HFFc6 (cell line): Measurements from ENCODE around the gene ANKS1A. TPM values are rescaled to one million over a fixed set of nuclear protein-coding genes. Genes with fewer than 3 reads are reported as not detected.
"Not testable (repeated sequence)": the region's sequence is repeated elsewhere in the genome, so short reads cannot be mapped to it uniquely, and the experiment has no call there.

ENCODE experiments used
- DNase-seq: peaks from one replicate; pipeline ENCODE4 v3.0.0-alpha.2; 2018
- H3K27ac Mint-ChIP-seq: 2 replicates; pipeline ENCODE4 v1.8.0; 2020; ENCODE audit warnings: mild to moderate bottlenecking, mixed read lengths
- H3K27me3 Mint-ChIP-seq: 2 replicates; pipeline ENCODE4 v1.8.0; 2021; ENCODE audit warnings: mild to moderate bottlenecking, moderate library complexity, mixed read lengths; ENCODE audit not compliant: insufficient read depth
- H3K36me3 Mint-ChIP-seq: 2 replicates; pipeline ENCODE4 v1.8.0; 2021; ENCODE audit warnings: low read depth, mixed read lengths
- H3K4me1 Mint-ChIP-seq: 2 replicates; pipeline ENCODE4 v1.8.0; 2020; ENCODE audit warnings: low read depth, mixed read lengths
- H3K4me3 Mint-ChIP-seq: 2 replicates; pipeline ENCODE4 v1.8.0; 2020; ENCODE audit warnings: mild to moderate bottlenecking, moderate library complexity, mixed read lengths
- H3K9me3 Mint-ChIP-seq: 2 replicates; pipeline ENCODE4 v1.8.0; 2020; ENCODE audit warnings: mild to moderate bottlenecking, mixed read lengths
- total RNA-seq, 6 experiments: library from RNA; stranded (reverse); fragmentation: NEBNext Ultra II Directional; extraction: Animal tissue kit (Norgen Biotek cat#: 25700); gene quantifications; 2 replicates in 1 of 6; 3 replicates in 5 of 6; pipeline ENCODE4 v1.2.3, GENCODE V29; 2021
- TF ChIP-seq, protein P1 (sequence below): fragments of 200-600 bp; sonication (generic); IDR thresholded peaks from 2 replicates; pipeline ENCODE4 v1.5.0; 2021; ENCODE audit warnings: antibody characterized with exemption, mild to moderate bottlenecking

The ANKS1A gene
- total RNA-seq, 6 experiments from 2014 or later, result 11.6 to 13.5 (median 13.1) TPM

DNA sequence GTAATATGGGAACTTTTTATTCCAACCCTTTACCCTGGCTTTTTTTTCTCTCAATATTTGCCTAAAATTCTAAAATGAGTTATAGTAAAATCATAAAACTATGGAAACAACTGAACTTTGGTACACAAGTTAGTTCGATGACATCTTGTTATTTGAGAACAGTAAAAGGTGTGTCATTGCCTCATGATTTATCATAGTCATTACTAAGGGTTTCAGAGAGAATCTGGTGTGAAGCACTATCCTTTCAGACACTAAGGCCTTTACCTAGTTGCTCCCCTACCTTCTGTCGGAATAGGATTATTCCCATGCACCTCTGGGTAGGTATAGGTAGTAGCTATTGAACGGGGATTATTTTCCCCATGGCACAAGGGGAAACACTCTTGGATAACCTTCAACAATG, 12.6 kb upstream of the ANKS1A start:
- no peak overlapping the region for H3K27ac Mint-ChIP-seq
- no peaks in the 10 kb centered on the region for H3K27me3 Mint-ChIP-seq
- TF ChIP-seq, protein P1, sequence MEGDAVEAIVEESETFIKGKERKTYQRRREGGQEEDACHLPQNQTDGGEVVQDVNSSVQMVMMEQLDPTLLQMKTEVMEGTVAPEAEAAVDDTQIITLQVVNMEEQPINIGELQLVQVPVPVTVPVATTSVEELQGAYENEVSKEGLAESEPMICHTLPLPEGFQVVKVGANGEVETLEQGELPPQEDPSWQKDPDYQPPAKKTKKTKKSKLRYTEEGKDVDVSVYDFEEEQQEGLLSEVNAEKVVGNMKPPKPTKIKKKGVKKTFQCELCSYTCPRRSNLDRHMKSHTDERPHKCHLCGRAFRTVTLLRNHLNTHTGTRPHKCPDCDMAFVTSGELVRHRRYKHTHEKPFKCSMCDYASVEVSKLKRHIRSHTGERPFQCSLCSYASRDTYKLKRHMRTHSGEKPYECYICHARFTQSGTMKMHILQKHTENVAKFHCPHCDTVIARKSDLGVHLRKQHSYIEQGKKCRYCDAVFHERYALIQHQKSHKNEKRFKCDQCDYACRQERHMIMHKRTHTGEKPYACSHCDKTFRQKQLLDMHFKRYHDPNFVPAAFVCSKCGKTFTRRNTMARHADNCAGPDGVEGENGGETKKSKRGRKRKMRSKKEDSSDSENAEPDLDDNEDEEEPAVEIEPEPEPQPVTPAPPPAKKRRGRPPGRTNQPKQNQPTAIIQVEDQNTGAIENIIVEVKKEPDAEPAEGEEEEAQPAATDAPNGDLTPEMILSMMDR, result no peak
- H3K9me3 Mint-ChIP-seq, result no peaks in the 10 kb centered on the region
- H3K4me1 Mint-ChIP-seq, result no peaks in the 10 kb centered on the region
- no peak overlapping the region for H3K4me3 Mint-ChIP-seq
- DNase-seq, result no peak
- H3K36me3 Mint-ChIP-seq, result peaks cover 10% of the 10 kb centered on the region; the same call in 1 of the 2 replicates

DNA sequence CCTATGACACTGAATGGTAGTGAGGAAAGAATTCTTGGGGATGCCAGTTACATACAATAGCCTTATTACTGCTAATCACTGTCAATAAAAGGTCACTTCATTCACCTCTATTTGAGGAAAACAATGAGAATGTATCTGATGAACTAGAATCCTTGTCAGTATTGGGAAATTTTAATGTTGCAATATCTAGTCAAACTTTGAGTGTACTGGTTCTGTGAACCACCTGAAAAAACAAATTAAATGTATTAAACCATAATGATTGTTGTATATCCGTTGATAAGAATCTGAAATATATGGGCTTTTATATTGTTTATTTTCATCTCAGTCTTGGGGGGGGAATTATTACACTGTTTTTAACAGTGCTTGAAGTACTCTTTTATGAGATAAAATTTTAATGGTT, 11.8 kb upstream of the ANKS1A start:
- H3K4me1 Mint-ChIP-seq, result no peaks in the 10 kb centered on the region
- H3K36me3 Mint-ChIP-seq, result peaks cover 10% of the 10 kb centered on the region; the same call in 1 of the 2 replicates
- no peaks in the 10 kb centered on the region for H3K27me3 Mint-ChIP-seq
- no peak overlapping the region for H3K4me3 Mint-ChIP-seq
- H3K27ac Mint-ChIP-seq, result no peak overlapping the region
- H3K9me3 Mint-ChIP-seq, result no peaks in the 10 kb centered on the region
- DNase-seq, result no peak
- TF ChIP-seq, protein P1, result no peak

DNA sequence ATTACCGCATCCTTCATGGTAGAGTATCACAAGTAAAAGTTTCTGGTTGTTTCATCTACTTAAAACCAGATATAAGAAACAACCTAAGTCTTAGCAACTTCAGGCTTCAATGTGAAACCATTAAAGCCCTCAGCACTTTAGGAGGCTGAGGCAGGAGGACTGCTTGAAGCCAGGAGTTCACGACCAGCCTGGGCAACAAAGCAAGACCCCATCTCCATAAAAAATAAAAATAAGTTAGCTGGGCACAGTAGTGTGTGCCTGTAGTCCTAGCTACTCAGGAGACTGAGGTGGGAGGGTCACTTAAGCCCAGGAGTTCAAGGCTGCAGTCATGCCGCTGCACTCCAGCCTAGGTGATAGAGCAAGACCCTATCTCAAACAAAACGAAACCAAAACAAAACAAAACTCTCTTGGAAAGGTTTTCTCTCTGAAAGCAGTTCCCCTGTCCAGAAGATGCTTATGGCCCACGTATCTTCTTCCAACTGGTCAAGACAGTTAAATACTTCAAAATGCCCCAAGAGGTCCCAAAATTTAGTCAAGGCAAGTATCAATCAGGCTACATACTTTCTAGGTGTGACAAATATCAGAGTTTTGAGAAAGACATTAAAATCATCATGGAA, 11.1 kb upstream of the ANKS1A start:
- H3K9me3 Mint-ChIP-seq, result no peaks in the 10 kb centered on the region
- no peaks in the 10 kb centered on the region for H3K27me3 Mint-ChIP-seq
- H3K4me3 Mint-ChIP-seq, result no peak overlapping the region
- H3K36me3 Mint-ChIP-seq, result peaks cover 13% of the 10 kb centered on the region
- peak overlapping the region; percentile 57 for H3K27ac Mint-ChIP-seq
- no peak for DNase-seq
- TF ChIP-seq, protein P1, result no peak
- H3K4me1 Mint-ChIP-seq, result no peaks in the 10 kb centered on the region

DNA sequence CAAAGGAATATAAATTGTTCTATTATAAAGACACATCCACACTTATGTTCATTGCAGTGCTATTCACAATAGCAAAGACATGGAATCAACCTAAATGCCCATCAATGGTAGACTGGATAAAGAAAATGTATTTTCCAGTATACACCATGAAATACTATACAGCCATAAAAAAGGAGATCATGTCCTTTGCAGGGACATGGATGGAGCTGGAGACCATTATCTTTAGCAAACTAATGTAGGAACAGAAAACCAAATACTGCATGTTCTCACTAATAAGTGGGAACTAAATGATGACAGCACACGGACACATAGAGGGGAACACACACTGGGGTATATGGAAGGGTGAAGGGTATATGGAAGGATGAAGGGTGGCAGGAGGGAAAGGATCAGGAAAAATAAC, 5.0 kb upstream of the ANKS1A start:
- H3K4me3 Mint-ChIP-seq, H3K27me3 Mint-ChIP-seq, H3K9me3 Mint-ChIP-seq, H3K27ac Mint-ChIP-seq, DNase-seq: not testable (repeated sequence)
- Mint-ChIP-seq H3K36me3 (peaks cover 39% of the 10 kb centered on the region), H3K4me1 (peaks cover 20% of the 10 kb centered on the region)

DNA sequence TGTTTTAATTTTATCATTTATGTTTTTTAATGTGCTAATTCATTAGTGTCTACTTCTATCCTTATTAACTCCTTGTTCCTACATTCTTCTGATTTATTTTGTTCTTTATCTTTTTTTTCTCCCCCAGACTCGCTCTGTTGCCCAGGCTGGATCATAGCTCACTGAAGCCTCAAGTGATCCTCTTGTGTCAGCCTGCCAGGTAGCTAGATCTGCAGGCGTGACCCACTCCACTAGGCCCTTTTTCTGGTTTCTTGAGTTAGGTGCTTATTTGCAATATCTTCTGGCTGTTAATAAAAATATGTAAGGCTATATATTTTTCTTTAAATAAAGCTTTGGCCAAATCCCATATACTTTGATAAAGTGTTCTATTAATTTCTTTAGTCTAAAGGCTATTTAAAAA, 4.1 kb upstream of the ANKS1A start:
- H3K9me3 Mint-ChIP-seq, result no peaks in the 10 kb centered on the region
- H3K4me3 Mint-ChIP-seq, result no peak overlapping the region
- TF ChIP-seq, protein P1, result no peak
- H3K36me3 Mint-ChIP-seq, result peaks cover 34% of the 10 kb centered on the region
- H3K4me1 Mint-ChIP-seq, result peaks cover 22% of the 10 kb centered on the region
- no peak for DNase-seq
- peaks cover 2% of the 10 kb centered on the region for H3K27me3 Mint-ChIP-seq
- H3K27ac Mint-ChIP-seq, result no peak overlapping the region

DNA sequence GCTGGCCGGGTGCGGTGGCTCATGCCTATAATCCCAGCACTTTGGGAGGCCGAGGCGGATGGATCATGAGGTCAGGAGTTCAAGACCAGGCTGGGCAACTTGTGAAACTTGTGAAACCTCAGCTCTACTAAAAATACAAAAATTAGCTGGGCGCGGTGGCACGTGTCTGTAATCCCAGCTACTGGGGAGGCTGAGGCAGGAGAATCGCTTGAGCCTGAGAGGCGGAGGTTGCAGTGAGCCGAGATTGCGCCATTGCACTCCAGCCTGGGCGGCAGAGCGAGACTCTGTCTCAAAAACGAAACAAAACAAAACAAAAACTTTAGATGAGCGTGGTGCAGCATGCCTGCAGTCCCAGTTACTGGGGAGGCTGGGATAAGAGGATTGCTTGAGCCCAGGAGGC, 3.2 kb upstream of the ANKS1A start:
- not testable (repeated sequence) for H3K9me3 Mint-ChIP-seq, H3K27me3 Mint-ChIP-seq, H3K27ac Mint-ChIP-seq, H3K4me3 Mint-ChIP-seq, DNase-seq
- H3K4me1 Mint-ChIP-seq, result peaks cover 31% of the 10 kb centered on the region
- H3K36me3 Mint-ChIP-seq, result peaks cover 33% of the 10 kb centered on the region
